HepG2 (cell line): ENCODE results near the gene TMEM187. TPM values are rescaled to one million over a fixed set of nuclear protein-coding genes. Genes with fewer than 3 reads are reported as not detected.

Source experiments
- AHR ChIP-seq: IDR thresholded peaks from 2 replicates; pipeline ENCODE4 v1.6.1; 2018; ENCODE audit warnings: missing genetic modification reagents, missing compliant biosample characterization
- GABPA ChIP-seq, 2 experiments: IDR thresholded peaks; 2 replicates each; pipeline ENCODE4 v1.6.1; 2011 to 2016; ENCODE audit warnings: low read depth in 2 of 2, low read length in 1 of 2, missing biosample characterization in 1 of 2, missing genetic modification characterization in 1 of 2
- JUN ChIP-seq: sonication (generic); formaldehyde crosslinking; IDR thresholded peaks from 2 replicates; pipeline ENCODE4 v1.4.0; 2020; ENCODE audit warnings: mild to moderate bottlenecking, missing genetic modification reagents
- KDM5B ChIP-seq: sonication (generic); formaldehyde crosslinking; IDR thresholded peaks from 2 replicates; pipeline ENCODE4 v1.4.0; 2020; ENCODE audit warnings: missing genetic modification reagents, mild to moderate bottlenecking, borderline replicate concordance
- KMT2A ChIP-seq: sonication (generic); formaldehyde crosslinking; IDR thresholded peaks from 2 replicates; pipeline ENCODE4 v1.4.0; 2020; ENCODE audit warnings: missing genetic modification reagents
- NR3C1 ChIP-seq: sonication (generic); formaldehyde crosslinking; IDR thresholded peaks from 2 replicates; pipeline ENCODE4 v1.4.0; 2020; ENCODE audit warnings: missing genetic modification reagents
- POLR2G ChIP-seq: fragments of 200-400 bp; formaldehyde crosslinking; IDR thresholded peaks from 2 replicates; pipeline ENCODE4 v1.6.1; 2018; ENCODE audit warnings: mild to moderate bottlenecking, low read depth, low read length, moderate library complexity
- RBFOX2 ChIP-seq: fragments of 200-400 bp; formaldehyde crosslinking; IDR thresholded peaks from 2 replicates; pipeline ENCODE4 v1.6.1; 2017; ENCODE audit warnings: low read depth, mild to moderate bottlenecking, low read length
- RBM39 ChIP-seq: fragments of 200-400 bp; formaldehyde crosslinking; IDR thresholded peaks from one replicate; pipeline ENCODE4 v1.6.1; 2018; ENCODE audit warnings: antibody characterized with exemption, mild to moderate bottlenecking, low read depth, low read length; ENCODE audit not compliant: poor library complexity, severe bottlenecking
- SNAPC2 ChIP-seq: sonication (generic); formaldehyde crosslinking; IDR thresholded peaks from 2 replicates; pipeline ENCODE4 v1.8.1; 2022; ENCODE audit warnings: mild to moderate bottlenecking, missing genetic modification reagents
- SP140L ChIP-seq: sonication (generic); formaldehyde crosslinking; IDR thresholded peaks from 2 replicates; pipeline ENCODE4 v1.4.0; 2020; ENCODE audit warnings: missing genetic modification reagents, borderline replicate concordance
- ZC3H4 ChIP-seq: sonication (generic); formaldehyde crosslinking; IDR thresholded peaks from 2 replicates; pipeline ENCODE4 v1.4.0; 2020; ENCODE audit warnings: missing genetic modification reagents, borderline replicate concordance
- ZNF253 ChIP-seq: sonication (generic); formaldehyde crosslinking; IDR thresholded peaks from 2 replicates; pipeline ENCODE4 v1.8.0; 2022; ENCODE audit warnings: mild to moderate bottlenecking, missing genetic modification reagents, borderline replicate concordance
- ZNF33A ChIP-seq: sonication (generic); formaldehyde crosslinking; IDR thresholded peaks from 2 replicates; pipeline ENCODE4 v1.5.1; 2020; ENCODE audit warnings: missing genetic modification reagents, mild to moderate bottlenecking, moderate library complexity, borderline replicate concordance
- polyA plus RNA-seq, 8 experiments: library from polyadenylated mRNA; depleted of rRNA in 3 of 8; stranded (reverse) in 7 of 8; unstranded in 1 of 8; fragments of >200 nt; fragmentation: Illumina TruSeq in 4 of 8; extraction: Trizol in 4 of 8; gene quantifications; 2 replicates each; pipeline versions ENCODE4 v1.2.1 to v1.2.3, GENCODE V29; 2011 to 2016; ENCODE audit warnings: low read depth in 4 of 8, missing spikeins in 1 of 8, mixed read lengths in 1 of 8; ENCODE audit not compliant: insufficient read depth in 1 of 8
- total RNA-seq, 5 experiments: library from RNA; depleted of rRNA; stranded (reverse); fragments of >200 nt; fragmentation: Illumina TruSeq; extraction: Trizol; gene quantifications; 2 replicates each; pipeline ENCODE4 v1.2.3, GENCODE V29; 2016; ENCODE audit warnings: low read depth in 1 of 5
- TF ChIP-seq, protein P1 (sequence below): IDR thresholded peaks from 2 replicates; pipeline ENCODE4 v1.6.1; 2016; ENCODE audit warnings: mild to moderate bottlenecking, missing biosample characterization, missing genetic modification reagents
- TF ChIP-seq, protein P2 (sequence below): sonication (generic); formaldehyde crosslinking; IDR thresholded peaks from 2 replicates; pipeline ENCODE4 v1.9.0; 2021; ENCODE audit warnings: missing genetic modification reagents, mild to moderate bottlenecking, borderline replicate concordance
- TF ChIP-seq, protein P3 (sequence below): sonication (generic); formaldehyde crosslinking; IDR thresholded peaks from 2 replicates; pipeline ENCODE4 v1.4.0; 2020; ENCODE audit warnings: mild to moderate bottlenecking, missing genetic modification reagents
- TF ChIP-seq, protein P4 (sequence below), 2 experiments: fragments of 450-650 bp in 1 of 2; sonication (generic) in 1 of 2; formaldehyde crosslinking; IDR thresholded peaks; 2 replicates each; pipeline versions ENCODE4 v1.5.0 to v1.8.0; 2020 to 2022; ENCODE audit warnings: mild to moderate bottlenecking in 1 of 2, missing genetic modification reagents in 1 of 2
- TF ChIP-seq, protein P5 (sequence below): sonication (generic); formaldehyde crosslinking; IDR thresholded peaks from 2 replicates; pipeline ENCODE4 v1.4.0; 2020; ENCODE audit warnings: mild to moderate bottlenecking, missing genetic modification reagents
- TF ChIP-seq, protein P6 (sequence below): sonication (generic); formaldehyde crosslinking; IDR thresholded peaks from 2 replicates; pipeline ENCODE4 v1.4.0; 2020; ENCODE audit warnings: missing genetic modification reagents, borderline replicate concordance
- TF ChIP-seq, protein P7 (sequence below), 2 experiments: sonication (generic) in 1 of 2; formaldehyde crosslinking in 1 of 2; IDR thresholded peaks; 2 replicates each; pipeline versions ENCODE4 v1.4.0 to v1.6.1; 2018 to 2020; ENCODE audit warnings: missing genetic modification reagents in 2 of 2, borderline replicate concordance in 1 of 2, low read depth in 1 of 2, mild to moderate bottlenecking in 1 of 2, missing biosample characterization in 1 of 2

TMEM187 gene
- total and polyA plus RNA-seq, 2 of the 13 experiments (the other 11 are each of a cell fraction or from before 2014, with no cell fraction given), result 2.2 to 6.2 TPM

DNA sequence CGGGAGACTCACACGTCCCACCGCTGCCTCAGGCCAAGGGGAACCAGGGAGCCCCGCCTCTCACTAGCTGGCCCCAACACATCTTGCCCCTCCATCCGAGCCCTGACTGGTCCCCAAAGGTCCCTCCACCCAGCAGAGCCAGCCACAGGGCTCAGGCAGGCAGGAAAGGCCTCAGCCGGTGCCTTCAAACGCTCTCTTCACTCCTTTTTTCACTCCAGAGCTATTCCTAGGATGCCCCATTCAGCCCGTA, 45.0 kb upstream of the TMEM187 start (continued):
- TF ChIP-seq, protein P1, sequence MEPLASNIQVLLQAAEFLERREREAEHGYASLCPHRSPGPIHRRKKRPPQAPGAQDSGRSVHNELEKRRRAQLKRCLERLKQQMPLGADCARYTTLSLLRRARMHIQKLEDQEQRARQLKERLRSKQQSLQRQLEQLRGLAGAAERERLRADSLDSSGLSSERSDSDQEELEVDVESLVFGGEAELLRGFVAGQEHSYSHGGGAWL (CRISPR knock-in tag), result 0 out of 2 replicates have a peak, but pooled peaks have one; percentile 5
- TF ChIP-seq, protein P2, sequence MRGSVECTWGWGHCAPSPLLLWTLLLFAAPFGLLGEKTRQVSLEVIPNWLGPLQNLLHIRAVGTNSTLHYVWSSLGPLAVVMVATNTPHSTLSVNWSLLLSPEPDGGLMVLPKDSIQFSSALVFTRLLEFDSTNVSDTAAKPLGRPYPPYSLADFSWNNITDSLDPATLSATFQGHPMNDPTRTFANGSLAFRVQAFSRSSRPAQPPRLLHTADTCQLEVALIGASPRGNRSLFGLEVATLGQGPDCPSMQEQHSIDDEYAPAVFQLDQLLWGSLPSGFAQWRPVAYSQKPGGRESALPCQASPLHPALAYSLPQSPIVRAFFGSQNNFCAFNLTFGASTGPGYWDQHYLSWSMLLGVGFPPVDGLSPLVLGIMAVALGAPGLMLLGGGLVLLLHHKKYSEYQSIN (CRISPR knock-in tag), result no peak
- peak; percentile 79 for TF ChIP-seq ZC3H4 (CRISPR knock-in tag)
- TF ChIP-seq, protein P3, sequence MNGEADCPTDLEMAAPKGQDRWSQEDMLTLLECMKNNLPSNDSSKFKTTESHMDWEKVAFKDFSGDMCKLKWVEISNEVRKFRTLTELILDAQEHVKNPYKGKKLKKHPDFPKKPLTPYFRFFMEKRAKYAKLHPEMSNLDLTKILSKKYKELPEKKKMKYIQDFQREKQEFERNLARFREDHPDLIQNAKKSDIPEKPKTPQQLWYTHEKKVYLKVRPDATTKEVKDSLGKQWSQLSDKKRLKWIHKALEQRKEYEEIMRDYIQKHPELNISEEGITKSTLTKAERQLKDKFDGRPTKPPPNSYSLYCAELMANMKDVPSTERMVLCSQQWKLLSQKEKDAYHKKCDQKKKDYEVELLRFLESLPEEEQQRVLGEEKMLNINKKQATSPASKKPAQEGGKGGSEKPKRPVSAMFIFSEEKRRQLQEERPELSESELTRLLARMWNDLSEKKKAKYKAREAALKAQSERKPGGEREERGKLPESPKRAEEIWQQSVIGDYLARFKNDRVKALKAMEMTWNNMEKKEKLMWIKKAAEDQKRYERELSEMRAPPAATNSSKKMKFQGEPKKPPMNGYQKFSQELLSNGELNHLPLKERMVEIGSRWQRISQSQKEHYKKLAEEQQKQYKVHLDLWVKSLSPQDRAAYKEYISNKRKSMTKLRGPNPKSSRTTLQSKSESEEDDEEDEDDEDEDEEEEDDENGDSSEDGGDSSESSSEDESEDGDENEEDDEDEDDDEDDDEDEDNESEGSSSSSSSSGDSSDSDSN (CRISPR knock-in tag), result no peak; the same call in 1 of the 2 replicates
- TF ChIP-seq JUN (CRISPR knock-in tag), result no peak
- TF ChIP-seq AHR (CRISPR knock-in tag), result no peak
- peak; percentile 20; the same call in 1 of the 2 replicates for TF ChIP-seq POLR2G
- TF ChIP-seq KMT2A (CRISPR knock-in tag), result no peak
- TF ChIP-seq, protein P4, sequence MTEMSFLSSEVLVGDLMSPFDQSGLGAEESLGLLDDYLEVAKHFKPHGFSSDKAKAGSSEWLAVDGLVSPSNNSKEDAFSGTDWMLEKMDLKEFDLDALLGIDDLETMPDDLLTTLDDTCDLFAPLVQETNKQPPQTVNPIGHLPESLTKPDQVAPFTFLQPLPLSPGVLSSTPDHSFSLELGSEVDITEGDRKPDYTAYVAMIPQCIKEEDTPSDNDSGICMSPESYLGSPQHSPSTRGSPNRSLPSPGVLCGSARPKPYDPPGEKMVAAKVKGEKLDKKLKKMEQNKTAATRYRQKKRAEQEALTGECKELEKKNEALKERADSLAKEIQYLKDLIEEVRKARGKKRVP (CRISPR knock-in tag; IDR thresholded peaks at IDR 0.05), result 0 out of 4 replicates have a peak, but pooled peaks of 1 of the 2 experiments have one; percentile 29
- TF ChIP-seq ZNF33A, result no peak
- no peak for TF ChIP-seq ZNF253 (CRISPR knock-in tag)
- TF ChIP-seq, protein P5, sequence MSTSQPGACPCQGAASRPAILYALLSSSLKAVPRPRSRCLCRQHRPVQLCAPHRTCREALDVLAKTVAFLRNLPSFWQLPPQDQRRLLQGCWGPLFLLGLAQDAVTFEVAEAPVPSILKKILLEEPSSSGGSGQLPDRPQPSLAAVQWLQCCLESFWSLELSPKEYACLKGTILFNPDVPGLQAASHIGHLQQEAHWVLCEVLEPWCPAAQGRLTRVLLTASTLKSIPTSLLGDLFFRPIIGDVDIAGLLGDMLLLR (CRISPR knock-in tag), result no peak
- no peak for TF ChIP-seq KDM5B (CRISPR knock-in tag)
- TF ChIP-seq SNAPC2 (CRISPR knock-in tag), result no peak
- TF ChIP-seq GABPA (IDR thresholded peaks at IDR 0.05; ENCODE audit: low read depth, low read length), result no peak
- TF ChIP-seq GABPA (CRISPR knock-in tag; IDR thresholded peaks at IDR 0.05; ENCODE audit: low read depth), result no peak
- TF ChIP-seq NR3C1, result no peak
- no peak for TF ChIP-seq SP140L (CRISPR knock-in tag)
- no peak for TF ChIP-seq RBM39
- TF ChIP-seq, protein P6, sequence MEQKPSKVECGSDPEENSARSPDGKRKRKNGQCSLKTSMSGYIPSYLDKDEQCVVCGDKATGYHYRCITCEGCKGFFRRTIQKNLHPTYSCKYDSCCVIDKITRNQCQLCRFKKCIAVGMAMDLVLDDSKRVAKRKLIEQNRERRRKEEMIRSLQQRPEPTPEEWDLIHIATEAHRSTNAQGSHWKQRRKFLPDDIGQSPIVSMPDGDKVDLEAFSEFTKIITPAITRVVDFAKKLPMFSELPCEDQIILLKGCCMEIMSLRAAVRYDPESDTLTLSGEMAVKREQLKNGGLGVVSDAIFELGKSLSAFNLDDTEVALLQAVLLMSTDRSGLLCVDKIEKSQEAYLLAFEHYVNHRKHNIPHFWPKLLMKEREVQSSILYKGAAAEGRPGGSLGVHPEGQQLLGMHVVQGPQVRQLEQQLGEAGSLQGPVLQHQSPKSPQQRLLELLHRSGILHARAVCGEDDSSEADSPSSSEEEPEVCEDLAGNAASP, result no peak
- TF ChIP-seq RBFOX2, result 0 out of 2 replicates have a peak, but pooled peaks have one; percentile 47
- TF ChIP-seq, protein P7, sequence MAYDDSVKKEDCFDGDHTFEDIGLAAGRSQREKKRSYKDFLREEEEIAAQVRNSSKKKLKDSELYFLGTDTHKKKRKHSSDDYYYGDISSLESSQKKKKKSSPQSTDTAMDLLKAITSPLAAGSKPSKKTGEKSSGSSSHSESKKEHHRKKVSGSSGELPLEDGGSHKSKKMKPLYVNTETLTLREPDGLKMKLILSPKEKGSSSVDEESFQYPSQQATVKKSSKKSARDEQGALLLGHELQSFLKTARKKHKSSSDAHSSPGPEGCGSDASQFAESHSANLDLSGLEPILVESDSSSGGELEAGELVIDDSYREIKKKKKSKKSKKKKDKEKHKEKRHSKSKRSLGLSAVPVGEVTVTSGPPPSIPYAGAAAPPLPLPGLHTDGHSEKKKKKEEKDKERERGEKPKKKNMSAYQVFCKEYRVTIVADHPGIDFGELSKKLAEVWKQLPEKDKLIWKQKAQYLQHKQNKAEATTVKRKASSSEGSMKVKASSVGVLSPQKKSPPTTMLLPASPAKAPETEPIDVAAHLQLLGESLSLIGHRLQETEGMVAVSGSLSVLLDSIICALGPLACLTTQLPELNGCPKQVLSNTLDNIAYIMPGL (CRISPR knock-in tag; IDR thresholded peaks at IDR 0.05; ENCODE audit: borderline replicate concordance in 1 of 2, low read depth in 1 of 2), result no peak
